NB4 (cell line): ENCODE data around the gene H1-8.

Experiments
- CTCF ChIP-seq: IDR thresholded peaks from one replicate; pipeline ENCODE4 v1.5.1; 2012; ENCODE audit warnings: low read depth, low read length
- POLR2A ChIP-seq: IDR thresholded peaks from 2 replicates; pipeline ENCODE4 v1.6.1; 2011; ENCODE audit warnings: mild to moderate bottlenecking; ENCODE audit not compliant: insufficient read length; ENCODE audit errors: extremely low read depth
- TF ChIP-seq, protein P1 (sequence below): IDR thresholded peaks from 2 replicates; pipeline ENCODE4 v1.6.1; 2011; ENCODE audit warnings: low read depth, low read length

DNA sequence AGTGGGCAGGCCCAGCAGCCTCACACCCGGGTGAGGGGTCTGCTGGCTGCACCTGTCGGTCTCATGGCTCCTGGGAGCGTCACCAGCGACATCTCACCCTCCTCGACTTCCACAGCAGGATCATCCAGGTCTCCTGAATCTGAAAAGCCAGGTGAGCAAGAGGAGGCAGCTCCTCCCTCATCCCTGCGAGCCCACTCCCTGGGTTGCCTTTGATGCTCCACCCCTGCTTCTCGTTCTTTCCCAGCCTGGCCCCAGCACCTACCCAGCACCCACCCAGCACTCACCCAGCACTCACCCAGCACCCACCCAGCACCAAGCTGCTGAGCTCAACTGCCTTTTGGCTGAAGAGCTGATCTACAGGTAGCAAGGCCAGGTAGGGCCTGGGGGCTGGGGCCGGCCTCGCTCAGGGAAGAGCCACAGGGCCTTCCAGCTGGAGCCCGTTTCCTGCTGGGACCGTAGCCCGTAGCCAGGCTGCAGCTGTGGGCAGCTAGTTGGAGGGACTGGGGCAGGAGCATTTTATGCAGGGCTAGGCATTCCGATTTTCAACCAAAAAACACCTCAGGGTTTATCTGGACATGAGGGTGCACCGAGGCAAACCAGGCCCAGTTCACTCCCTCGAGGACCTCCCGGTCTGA is at the start of gene H1-8:
- no peak for TF ChIP-seq CTCF
- TF ChIP-seq, protein P1, sequence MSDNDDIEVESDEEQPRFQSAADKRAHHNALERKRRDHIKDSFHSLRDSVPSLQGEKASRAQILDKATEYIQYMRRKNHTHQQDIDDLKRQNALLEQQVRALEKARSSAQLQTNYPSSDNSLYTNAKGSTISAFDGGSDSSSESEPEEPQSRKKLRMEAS = no peak
- no peak for TF ChIP-seq POLR2A
